RCC 7860 (cell line): ENCODE data around the gene RAD21L1.
A peak's percentile ranks its signal among the peaks of the same experiment; 100 is the strongest.

Experiments
- DNase-seq: peaks from one replicate; pipeline ENCODE4 v3.0.0-alpha.2; 2015; ENCODE audit warnings: low spot score
- FAIRE-seq: peaks from 2 replicates; lab custom pipeline; 2012; peaks lifted over from hg19 to GRCh38; lab: Jason Lieb, UNC

Gene RAD21L1

DNA sequence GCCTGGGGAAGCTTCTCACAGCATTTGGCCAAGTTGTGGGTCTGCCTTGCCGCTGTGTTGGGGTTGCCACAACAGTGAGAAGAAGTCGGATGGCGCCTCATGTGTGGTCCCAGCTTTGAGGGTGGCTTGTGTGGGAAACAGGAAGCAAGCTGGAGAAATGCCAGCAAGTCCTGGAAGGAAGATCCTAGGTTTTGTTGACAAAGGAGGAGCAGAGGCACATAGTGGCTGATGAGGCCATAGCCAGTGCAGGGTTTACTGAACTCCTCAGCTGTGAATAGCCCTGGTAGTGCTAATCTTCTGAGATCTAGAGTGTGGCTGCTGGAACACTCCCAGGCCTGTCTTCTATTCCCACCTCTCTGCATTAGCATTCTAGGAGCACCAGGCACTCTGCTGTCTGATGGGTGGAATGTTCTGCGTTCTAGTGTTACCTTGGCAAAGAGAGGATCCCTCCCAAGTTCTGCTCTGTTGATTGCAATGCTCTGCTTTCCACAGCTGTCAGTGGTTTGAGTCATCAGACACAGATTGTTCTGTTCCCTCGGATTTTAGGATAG is 65.4 kb downstream of the RAD21L1 start:
- no peak for DNase-seq
- FAIRE-seq = no peak

- no peak for FAIRE-seq
These were observed 66.8 kb downstream of the RAD21L1 start for GRCh38 chr20:1292620-1293019.

GRCh38 chr20:1293641-1294379 is 68.0 kb downstream of the RAD21L1 start:
- no peak for DNase-seq
- FAIRE-seq = no peak

More at GRCh38 chr20:1292620-1293019, 66.8 kb downstream of the RAD21L1 start:
- no peak for DNase-seq

DNA sequence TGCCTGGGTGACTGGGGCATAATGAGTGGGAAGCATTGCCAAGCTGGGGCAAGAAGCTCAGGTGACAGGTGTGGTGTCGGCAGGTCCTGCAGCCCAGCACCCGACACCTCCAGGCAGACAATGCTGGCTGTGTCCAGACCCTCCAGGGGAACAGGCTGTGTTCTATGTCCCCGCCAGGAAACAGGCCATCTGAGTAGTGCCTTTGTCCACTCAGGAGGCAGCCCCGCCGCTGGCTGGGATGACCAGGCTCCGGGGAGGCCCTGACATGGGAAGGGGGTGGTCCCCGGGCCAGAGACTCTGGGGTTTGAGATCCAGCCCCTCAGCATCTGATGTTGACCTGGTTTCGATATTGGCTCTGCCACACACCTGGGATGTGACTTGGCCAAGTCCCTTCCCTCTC is 68.7 kb downstream of the RAD21L1 start:
- DNase-seq (no peak), FAIRE-seq (no peak)

DNA sequence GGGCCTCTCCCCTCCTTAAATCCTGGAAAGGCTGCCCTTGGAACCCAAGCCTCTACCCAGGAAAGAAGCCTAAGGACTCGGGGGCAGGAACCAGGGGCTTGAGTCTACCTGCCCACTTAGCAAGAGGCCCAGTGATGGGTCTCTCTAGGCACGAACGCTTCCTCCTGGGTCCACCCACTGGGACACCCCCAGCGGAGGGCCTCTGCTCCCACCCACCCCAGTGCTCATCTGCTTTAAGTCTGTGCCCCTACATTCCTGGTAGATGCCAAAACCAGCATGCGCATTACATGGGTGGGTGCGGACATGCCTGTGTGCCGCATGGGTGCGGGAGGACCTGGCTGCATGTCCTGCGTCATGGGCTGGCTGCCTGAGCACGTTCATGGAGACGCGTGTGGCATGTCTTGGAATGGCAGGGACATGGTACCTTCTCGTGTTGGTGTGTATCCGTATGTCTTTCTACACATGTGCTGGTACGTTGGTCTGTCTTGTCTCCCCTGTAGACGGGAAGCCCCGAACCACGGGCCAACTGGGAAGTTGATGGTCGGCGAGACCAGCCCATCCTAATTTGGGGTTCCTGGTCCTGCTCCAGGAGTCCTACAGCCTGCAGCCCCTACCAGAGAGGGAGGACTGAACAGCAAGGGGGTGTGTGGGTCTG is 69.6 kb downstream of the RAD21L1 start:
- no peak for FAIRE-seq
- no peak for DNase-seq

GRCh38 chr20:1296117-1296610 is 70.3 kb downstream of the RAD21L1 start:
- FAIRE-seq (no peak), DNase-seq (no peak)

DNA sequence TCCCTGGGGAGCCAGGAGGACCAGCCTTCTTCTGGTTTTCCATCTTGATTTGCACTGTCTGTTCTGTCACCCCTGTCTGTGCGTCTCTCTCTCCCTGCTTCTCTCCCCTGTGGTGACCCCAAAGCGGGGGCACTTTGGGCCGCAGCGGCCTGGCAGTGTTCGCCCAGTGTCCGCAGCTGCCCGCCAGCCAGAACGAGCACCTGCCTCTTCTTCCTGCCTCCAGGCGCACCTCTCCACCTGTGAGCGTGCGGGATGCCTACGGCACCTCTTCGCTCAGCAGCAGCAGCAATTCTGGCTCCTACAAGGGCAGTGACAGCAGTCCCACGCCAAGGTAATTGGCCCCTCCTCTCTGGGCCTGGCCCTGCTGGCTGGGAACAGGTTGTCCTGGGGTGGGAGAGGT is 71.1 kb downstream of the RAD21L1 start:
- DNase-seq (no peak), FAIRE-seq (no peak)

DNA sequence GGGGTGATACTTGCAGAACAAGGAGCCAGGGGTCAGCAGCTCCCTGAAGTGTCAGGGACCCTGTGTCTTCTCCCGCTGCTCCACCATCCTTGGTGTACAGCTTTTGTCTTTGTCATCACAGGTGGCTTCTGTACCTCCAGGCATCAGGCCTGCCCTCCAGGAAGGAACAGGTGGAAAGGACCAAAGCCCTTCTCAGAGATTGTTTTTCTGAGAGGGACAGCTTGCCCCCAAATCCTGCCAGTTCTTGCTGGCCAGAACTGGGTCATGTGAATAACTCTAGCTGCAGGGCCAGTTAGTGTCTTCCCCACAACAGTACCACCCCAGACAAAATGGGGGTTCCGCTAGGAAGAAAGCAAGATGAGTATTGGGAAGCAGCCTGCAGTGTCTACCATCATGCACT is 71.6 kb downstream of the RAD21L1 start:
- no peak for FAIRE-seq
- no peak for DNase-seq

DNA sequence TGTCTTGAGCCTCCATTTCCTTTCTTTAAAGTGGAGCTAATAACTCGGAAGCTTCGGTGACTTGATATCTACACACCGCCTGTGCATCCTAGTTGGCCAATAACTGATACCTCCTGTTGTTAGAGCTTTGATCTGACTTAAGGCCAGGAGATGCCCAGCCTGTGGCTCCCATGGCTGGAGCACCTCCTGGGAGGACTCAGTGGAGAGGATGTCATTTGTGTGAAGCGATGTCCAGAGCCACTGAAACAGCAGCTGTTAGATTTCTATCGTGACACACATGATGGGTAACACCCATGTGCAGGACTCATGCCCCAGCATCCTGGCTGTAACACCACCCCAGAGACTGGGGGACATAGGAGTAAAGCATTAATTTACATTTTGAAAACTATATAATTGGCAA is 72.3 kb downstream of the RAD21L1 start:
- FAIRE-seq = no peak
- no peak for DNase-seq

- FAIRE-seq = no peak
- no peak for DNase-seq
These were observed 73.2 kb downstream of the RAD21L1 start for GRCh38 chr20:1298888-1299511.

- FAIRE-seq (no peak), DNase-seq (no peak)
These were observed 73.7 kb downstream of the RAD21L1 start for GRCh38 chr20:1299522-1299921.

GRCh38 chr20:1300083-1300840 is 74.4 kb downstream of the RAD21L1 start:
- FAIRE-seq (no peak), DNase-seq (no peak)

- peak; percentile 43 for DNase-seq
- FAIRE-seq = no peak
These were observed 75.2 kb downstream of the RAD21L1 start for GRCh38 chr20:1301031-1301529.

- peak; percentile 76 for DNase-seq
- peak; percentile 83 for FAIRE-seq
These were observed 77.1 kb downstream of the RAD21L1 start for GRCh38 chr20:1302685-1303541.

DNA sequence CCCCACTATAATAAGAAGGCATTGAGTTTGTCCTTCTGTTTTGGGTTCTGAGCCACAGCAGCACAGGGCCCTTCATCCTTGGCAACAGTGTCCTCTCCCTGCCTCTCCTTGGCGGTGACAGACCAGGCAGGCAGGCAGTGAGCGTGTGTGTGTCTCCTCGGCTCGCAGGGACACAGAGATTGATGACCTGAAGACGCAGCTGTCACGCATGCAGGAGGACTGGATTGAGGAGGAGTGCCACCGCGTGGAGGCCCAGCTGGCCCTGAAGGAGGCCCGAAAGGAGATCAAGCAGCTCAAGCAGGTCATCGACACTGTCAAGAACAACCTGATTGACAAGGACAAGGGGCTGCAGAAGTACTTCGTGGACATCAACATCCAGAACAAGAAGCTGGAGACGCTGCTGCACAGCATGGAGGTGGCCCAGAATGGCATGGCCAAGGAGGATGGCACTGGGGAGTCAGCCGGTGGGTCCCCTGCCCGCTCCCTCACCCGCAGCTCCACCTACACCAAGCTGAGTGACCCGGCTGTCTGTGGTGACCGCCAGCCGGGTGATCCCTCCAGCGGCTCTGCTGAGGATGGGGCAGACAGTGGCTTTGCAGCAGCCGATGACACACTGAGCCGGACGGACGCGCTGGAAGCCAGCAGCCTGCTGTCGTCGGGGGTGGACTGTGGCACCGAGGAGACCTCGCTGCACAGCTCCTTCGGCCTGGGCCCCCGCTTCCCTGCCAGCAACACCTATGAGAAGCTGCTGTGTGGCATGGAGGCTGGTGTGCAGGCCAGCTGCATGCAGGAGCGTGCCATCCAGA is 79.1 kb downstream of the RAD21L1 start:
- FAIRE-seq (no peak), DNase-seq (no peak)
